DOHH2 (cell line): ENCODE data around the gene SLC16A8.

Experiments used
- CTCF ChIP-seq: fragments of 200-600 bp; sonication (generic); IDR thresholded peaks from one replicate; pipeline ENCODE4 v1.5.1; 2014; ENCODE audit warnings: antibody characterized with exemption, mild to moderate bottlenecking, low read depth, low read length; ENCODE audit not compliant: poor library complexity, severe bottlenecking
- EZH2phosphoT487 ChIP-seq: fragments of 200-600 bp; sonication (generic); IDR thresholded peaks from 2 replicates; pipeline ENCODE4 v1.6.1; 2017; ENCODE audit warnings: borderline replicate concordance, mild to moderate bottlenecking, antibody characterized with exemption, low read length, moderate library complexity, mixed read lengths

DNA sequence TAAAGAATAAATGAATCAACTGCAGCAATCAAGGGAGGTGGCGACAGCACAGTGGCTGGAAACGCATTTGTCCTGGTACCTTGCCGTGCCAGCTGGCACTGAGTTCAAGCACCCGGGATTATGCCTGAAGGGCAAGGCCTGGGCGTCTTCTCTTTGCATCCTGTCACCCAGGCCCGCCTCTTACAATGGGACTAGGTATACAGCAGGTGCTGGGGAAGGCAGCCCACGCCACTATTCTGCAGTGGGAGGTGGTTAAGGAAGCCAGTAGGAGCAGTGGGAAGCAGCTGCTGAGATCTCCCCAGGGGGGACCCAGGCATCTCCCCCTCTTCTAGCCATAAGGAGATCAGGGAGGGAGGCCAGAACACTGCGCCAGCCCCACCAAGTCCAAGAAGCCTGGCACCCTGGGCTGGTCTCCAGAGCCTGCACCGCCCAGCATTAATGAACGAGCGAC lies 41.8 kb upstream of the SLC16A8 start:
- TF ChIP-seq CTCF, result no peak
- TF ChIP-seq EZH2phosphoT487, result no peak
